Measurements from ENCODE around the gene SUN3. TPM values are rescaled to one million over a fixed set of nuclear protein-coding genes. Genes with fewer than 3 reads are reported as not detected.
"Not testable (repeated sequence)": the region's sequence is repeated elsewhere in the genome, so short reads cannot be mapped to it uniquely, and the experiment has no call there.

SUN3 gene
- total RNA-seq, 2 experiments from 2014 or later: 2.9 TPM; not detected in 1

- no peaks in the 10 kb centered on the region for H3K79me2 ChIP-seq (ENCODE audit: insufficient read depth, low read depth, low read length)
- no peak overlapping the region for H3K4me2 ChIP-seq (ENCODE audit: low read length)
- no peaks in the 10 kb centered on the region for H3K9me2 ChIP-seq (ENCODE audit: insufficient read depth, low read length)
- no peak overlapping the region for H2AFZ ChIP-seq (ENCODE audit: low read length)
- intact Hi-C loops (cut with micrococcal nuclease; ENCODE audit: unreplicated experiment): no loop called here
- no peak overlapping the region for H3K27ac ChIP-seq (ENCODE audit: low read depth, low read length, poor library complexity, severe bottlenecking)
- CTCF ChIA-PET (ENCODE audit: unreplicated experiment): interaction anchor here (0.9 kb wide), 1 partner anchor 122 kb away, joined by 3 read pairs; no protein-coding TSS in a partner anchor
- no peak overlapping the region for H3K4me3 ChIP-seq (ENCODE audit: low read depth, low read length, poor library complexity, severe bottlenecking)
- no peaks in the 10 kb centered on the region for H4K20me1 ChIP-seq (ENCODE audit: insufficient read depth, low read length)
- peaks cover 19% of the 10 kb centered on the region for H3K4me1 ChIP-seq (ENCODE audit: insufficient read depth, low read length, poor library complexity, severe bottlenecking)
- POLR2A ChIA-PET: interaction anchor here (0.6 to 1.5 kb wide), 5 partner anchors 9 to 120 kb away, joined by 3 to 4 read pairs (median 3); no protein-coding TSS in a partner anchor
- peak; percentile 27 for DNase-seq (ENCODE audit: low spot score)
- H3K36me3 ChIP-seq (ENCODE audit: insufficient read depth, low read length): no peaks in the 10 kb centered on the region
- TF ChIP-seq EZH2phosphoT487 (IDR thresholded peaks at IDR 0.05; ENCODE audit: borderline replicate concordance, low read depth, low read length): no peak
- TF ChIP-seq, protein P1, sequence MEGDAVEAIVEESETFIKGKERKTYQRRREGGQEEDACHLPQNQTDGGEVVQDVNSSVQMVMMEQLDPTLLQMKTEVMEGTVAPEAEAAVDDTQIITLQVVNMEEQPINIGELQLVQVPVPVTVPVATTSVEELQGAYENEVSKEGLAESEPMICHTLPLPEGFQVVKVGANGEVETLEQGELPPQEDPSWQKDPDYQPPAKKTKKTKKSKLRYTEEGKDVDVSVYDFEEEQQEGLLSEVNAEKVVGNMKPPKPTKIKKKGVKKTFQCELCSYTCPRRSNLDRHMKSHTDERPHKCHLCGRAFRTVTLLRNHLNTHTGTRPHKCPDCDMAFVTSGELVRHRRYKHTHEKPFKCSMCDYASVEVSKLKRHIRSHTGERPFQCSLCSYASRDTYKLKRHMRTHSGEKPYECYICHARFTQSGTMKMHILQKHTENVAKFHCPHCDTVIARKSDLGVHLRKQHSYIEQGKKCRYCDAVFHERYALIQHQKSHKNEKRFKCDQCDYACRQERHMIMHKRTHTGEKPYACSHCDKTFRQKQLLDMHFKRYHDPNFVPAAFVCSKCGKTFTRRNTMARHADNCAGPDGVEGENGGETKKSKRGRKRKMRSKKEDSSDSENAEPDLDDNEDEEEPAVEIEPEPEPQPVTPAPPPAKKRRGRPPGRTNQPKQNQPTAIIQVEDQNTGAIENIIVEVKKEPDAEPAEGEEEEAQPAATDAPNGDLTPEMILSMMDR (conservative IDR thresholded peaks at IDR 0.05; ENCODE audit: low read length): peak; percentile 82
- BruUV-seq (replicated peaks): no TSS peak
- H3K9me3 ChIP-seq (ENCODE audit: low read length): no peaks in the 10 kb centered on the region
Observed at GRCh38 chr7:47988496-47989386, 40.2 kb downstream of the SUN3 start.

- DNase-seq (ENCODE audit: low spot score): no peak
- Histone ChIP-seq H3K36me3 (ENCODE audit: insufficient read depth, low read length) (peaks cover 8% of the 10 kb centered on the region), H3K4me2 (ENCODE audit: low read length) (no peak overlapping the region), H4K20me1 (ENCODE audit: insufficient read depth, low read length) (no peaks in the 10 kb centered on the region), H3K9me2 (ENCODE audit: insufficient read depth, low read length) (no peaks in the 10 kb centered on the region), H2AFZ (ENCODE audit: low read length) (peak overlapping the region; percentile 74), H3K4me3 (ENCODE audit: low read depth, low read length, poor library complexity, severe bottlenecking) (no peak overlapping the region), H3K9me3 (ENCODE audit: low read length) (no peaks in the 10 kb centered on the region), H3K27ac (ENCODE audit: low read depth, low read length, poor library complexity, severe bottlenecking) (no peak overlapping the region), H3K79me2 (ENCODE audit: insufficient read depth, low read depth, low read length) (peaks cover 14% of the 10 kb centered on the region), H3K4me1 (ENCODE audit: insufficient read depth, low read length, poor library complexity, severe bottlenecking) (peaks cover 20% of the 10 kb centered on the region)
- intact Hi-C loops (cut with micrococcal nuclease; ENCODE audit: unreplicated experiment): no loop called here
- CTCF ChIA-PET (ENCODE audit: unreplicated experiment): interaction anchor here (0.6 to 0.8 kb wide), 2 partner anchors 9 to 16 kb away, joined by 3 to 4 read pairs; no protein-coding TSS in a partner anchor
- POLR2A ChIA-PET: interaction anchor here (0.6 to 1.3 kb wide), 2 partner anchors 9 to 61 kb away, joined by 3 to 4 read pairs; no protein-coding TSS in a partner anchor
- no TSS peak for BruUV-seq (replicated peaks)
- TF ChIP-seq, protein P1 (conservative IDR thresholded peaks at IDR 0.05; ENCODE audit: low read length): no peak
- TF ChIP-seq EZH2phosphoT487 (IDR thresholded peaks at IDR 0.05; ENCODE audit: borderline replicate concordance, low read depth, low read length): no peak
Observed at GRCh38 chr7:47982610-47983009, 46.3 kb downstream of the SUN3 start.

- H3K79me2 ChIP-seq (ENCODE audit: insufficient read depth, low read depth, low read length): peaks cover 22% of the 10 kb centered on the region
- H3K27ac ChIP-seq (ENCODE audit: low read depth, low read length, poor library complexity, severe bottlenecking); DNase-seq (ENCODE audit: low spot score); H3K9me2 ChIP-seq (ENCODE audit: insufficient read depth, low read length); H2AFZ ChIP-seq (ENCODE audit: low read length); H4K20me1 ChIP-seq (ENCODE audit: insufficient read depth, low read length); H3K4me2 ChIP-seq (ENCODE audit: low read length); BruUV-seq (replicated peaks); CTCF ChIA-PET (ENCODE audit: unreplicated experiment); H3K4me3 ChIP-seq (ENCODE audit: low read depth, low read length, poor library complexity, severe bottlenecking); H3K9me3 ChIP-seq (ENCODE audit: low read length); intact Hi-C loops (cut with micrococcal nuclease; ENCODE audit: unreplicated experiment): not testable (repeated sequence)
- peaks cover 20% of the 10 kb centered on the region for H3K4me1 ChIP-seq (ENCODE audit: insufficient read depth, low read length, poor library complexity, severe bottlenecking)
- H3K36me3 ChIP-seq (ENCODE audit: insufficient read depth, low read length): peaks cover 27% of the 10 kb centered on the region
- POLR2A ChIA-PET: interaction anchor here (1.1 kb wide), 1 partner anchor 18 kb away, joined by 3 read pairs; no protein-coding TSS in a partner anchor
Observed at GRCh38 chr7:47980648-47981047, 48.3 kb downstream of the SUN3 start.

Data from OCI-LY7 (cell line).